HG03565 (cell line): ENCODE results near the gene ADH4.
A peak's percentile ranks its signal among the peaks of the same experiment; 100 is the strongest.
"Not testable (repeated sequence)": the region's sequence is repeated elsewhere in the genome, so short reads cannot be mapped to it uniquely, and the experiment has no call there.

Experiments
- ATAC-seq: cut with Tn5 transposase; IDR thresholded peaks from one replicate; pipeline ENCODE4 v1.9.1; 2021; ENCODE audit warnings: mild to moderate bottlenecking, moderate library complexity; ENCODE audit not compliant: unreplicated experiment

The ADH4 gene

GRCh38 chr4:99135541-99136162, 8.4 kb downstream of the ADH4 start:
- no peak for ATAC-seq

- no peak for ATAC-seq
Observed at GRCh38 chr4:99134586-99134985, 9.5 kb downstream of the ADH4 start.

- ATAC-seq, result no peak
Observed at GRCh38 chr4:99131378-99131777, 12.7 kb downstream of the ADH4 start.

GRCh38 chr4:99126376-99126775, 17.7 kb downstream of the ADH4 start:
- no peak for ATAC-seq

- ATAC-seq, result no peak
Observed at GRCh38 chr4:99121008-99121407, 23.1 kb downstream of the ADH4 start.

- ATAC-seq, result no peak
Observed at GRCh38 chr4:99120501-99120900, 23.6 kb downstream of the ADH4 start.

GRCh38 chr4:99117876-99118693, 26.0 kb downstream of the ADH4 start:
- no peak for ATAC-seq

GRCh38 chr4:99117122-99117841, 26.8 kb downstream of the ADH4 start:
- not testable (repeated sequence) for ATAC-seq

GRCh38 chr4:99109286-99109685, 34.8 kb downstream of the ADH4 start:
- not testable (repeated sequence) for ATAC-seq

GRCh38 chr4:99104153-99104552, 39.9 kb downstream of the ADH4 start:
- ATAC-seq, result no peak

GRCh38 chr4:99103166-99103565, 40.9 kb downstream of the ADH4 start:
- ATAC-seq, result no peak

- ATAC-seq, result no peak
Observed at GRCh38 chr4:99102634-99103033, 41.5 kb downstream of the ADH4 start.

- no peak for ATAC-seq
Observed at GRCh38 chr4:99100876-99101275, 43.2 kb downstream of the ADH4 start.

GRCh38 chr4:99099814-99100213, 44.3 kb downstream of the ADH4 start:
- not testable (repeated sequence) for ATAC-seq

GRCh38 chr4:99099311-99099710, 44.8 kb downstream of the ADH4 start:
- no peak for ATAC-seq

- ATAC-seq, result not testable (repeated sequence)
Observed at GRCh38 chr4:99091841-99092240, 52.3 kb downstream of the ADH4 start.

GRCh38 chr4:99091216-99091575, 52.9 kb downstream of the ADH4 start:
- no peak for ATAC-seq

- no peak for ATAC-seq
Observed at GRCh38 chr4:99090481-99091215, 53.4 kb downstream of the ADH4 start.

- peak; percentile 84 for ATAC-seq
Observed at GRCh38 chr4:99088481-99089365, 55.4 kb downstream of the ADH4 start, which contains the start of gene ADH5. Gene ADH5, minus strand, starts transcription at chr4:99088788. Its CDS starts 88 bp downstream, at chr4:99088700.

GRCh38 chr4:99088023-99088449, 56.1 kb downstream of the ADH4 start:
- peak; percentile 21 for ATAC-seq
